LoVo (cell line): Measurements from ENCODE around the gene SPG21.

Source experiments
- DNase-seq: peaks from one replicate; pipeline ENCODE4 v3.0.0-alpha.2; 2016; ENCODE audit warnings: low spot score

The SPG21 gene

GRCh38 chr15:64991536-64992135 is 1.9 kb upstream of the SPG21 start:
- DNase-seq: no peak

DNA sequence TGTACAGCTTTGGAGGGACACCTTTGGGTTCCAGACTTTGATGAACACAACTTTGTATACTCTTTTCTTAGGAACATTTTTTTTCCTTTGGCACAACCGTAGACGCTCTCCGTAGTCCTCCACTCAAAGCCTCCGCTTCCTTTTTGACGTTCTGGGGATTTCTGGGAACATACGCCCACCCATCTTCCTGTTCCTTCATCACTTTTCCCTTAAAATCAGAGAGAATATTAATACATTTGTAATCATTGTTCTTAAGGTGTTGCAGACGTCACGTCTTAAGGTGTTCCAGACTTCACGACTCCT is 405 bp upstream of the SPG21 start:
- DNase-seq: no peak

DNA sequence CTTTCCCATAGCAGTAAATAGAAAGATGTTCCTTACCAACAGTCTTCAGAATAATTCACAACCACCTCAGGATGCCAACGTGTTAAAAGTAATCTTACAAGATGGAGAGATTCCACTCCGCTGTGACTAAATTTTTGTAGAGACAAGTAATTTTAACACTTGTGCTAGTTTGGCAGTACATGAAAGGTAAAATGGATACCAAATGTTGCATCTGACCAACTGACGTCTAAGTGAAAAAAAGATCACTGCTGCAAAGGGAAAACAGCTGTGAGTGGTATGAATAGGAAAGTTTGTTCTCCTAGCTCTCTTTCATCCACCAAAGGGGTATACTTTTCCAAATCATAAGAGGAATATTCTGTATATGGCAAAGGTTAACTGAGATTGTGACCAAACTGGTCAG is 2.6 kb downstream of the SPG21 start:
- DNase-seq: no peak

GRCh38 chr15:64985366-64986033 is 4.2 kb downstream of the SPG21 start:
- no peak for DNase-seq

GRCh38 chr15:64982472-64982871 is 7.2 kb downstream of the SPG21 start:
- no peak for DNase-seq

DNA sequence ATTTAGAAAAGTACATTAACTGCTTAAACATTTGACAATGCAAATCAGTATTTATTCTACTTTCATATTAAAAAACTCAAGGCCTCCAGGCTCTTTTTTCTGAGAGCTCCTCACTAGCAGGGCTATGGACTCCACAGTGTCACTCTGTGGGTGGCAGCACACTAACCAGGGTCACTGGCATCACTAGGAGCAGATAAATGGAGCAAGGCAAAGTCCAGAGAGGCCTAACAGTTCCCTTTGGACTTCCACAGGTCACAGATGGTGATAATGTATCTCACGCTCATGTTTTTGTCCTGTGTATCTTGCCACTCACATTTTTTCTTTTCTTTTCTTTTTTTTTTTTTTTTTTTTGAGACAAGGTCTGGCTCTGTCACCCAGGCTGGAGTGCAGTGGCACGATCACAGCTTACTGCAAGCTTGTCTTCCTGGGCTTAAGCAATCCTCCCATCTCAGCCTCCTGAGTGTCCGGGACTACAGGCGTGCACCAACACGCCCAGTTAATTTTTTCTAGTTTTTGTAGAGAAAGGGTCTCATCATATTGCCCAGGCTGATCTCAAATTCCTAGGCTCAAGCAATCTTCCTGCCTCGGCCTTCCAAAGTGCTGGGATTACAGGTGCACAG is 7.8 kb downstream of the SPG21 start:
- no peak for DNase-seq

GRCh38 chr15:64979252-64979710 is 10.4 kb downstream of the SPG21 start:
- DNase-seq: no peak

DNA sequence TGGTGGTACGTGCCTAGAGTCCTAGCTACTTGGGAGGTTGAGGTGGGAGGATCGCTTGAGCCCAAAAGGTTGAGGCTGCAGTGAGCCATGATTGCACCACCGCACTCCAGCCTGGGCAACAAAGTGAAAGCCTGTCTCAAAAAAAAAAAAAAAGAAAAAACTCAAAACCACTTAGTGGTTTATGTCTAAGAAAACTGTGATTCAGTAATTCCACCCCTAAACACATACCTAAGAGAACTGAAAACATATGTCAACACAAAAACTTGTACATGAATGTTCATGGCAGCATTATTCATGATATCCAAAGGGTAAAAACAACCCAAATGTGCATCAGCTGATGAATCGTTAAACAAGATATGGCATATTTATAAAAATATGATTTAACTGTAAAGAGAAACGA is 14.3 kb downstream of the SPG21 start:
- DNase-seq: no peak

DNA sequence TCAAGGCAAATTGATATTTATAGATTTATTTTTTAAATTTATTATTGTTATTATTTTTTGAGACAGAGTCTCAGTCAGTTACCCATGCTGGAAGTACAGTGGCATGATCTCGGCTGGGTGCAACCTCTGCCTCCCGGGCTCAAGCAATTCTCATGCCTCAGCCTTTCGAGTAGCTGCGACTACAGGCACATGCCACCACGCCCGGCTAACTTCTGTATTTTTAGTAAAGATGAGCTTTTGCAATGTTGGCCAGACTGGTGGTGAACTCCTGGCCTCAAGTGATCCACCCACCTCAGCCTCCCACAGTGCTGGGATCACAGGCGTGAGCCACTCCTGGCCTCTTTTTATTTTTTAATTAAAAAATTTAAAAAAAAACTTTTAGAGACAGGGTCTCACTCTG is 19.0 kb downstream of the SPG21 start:
- DNase-seq: no peak

DNA sequence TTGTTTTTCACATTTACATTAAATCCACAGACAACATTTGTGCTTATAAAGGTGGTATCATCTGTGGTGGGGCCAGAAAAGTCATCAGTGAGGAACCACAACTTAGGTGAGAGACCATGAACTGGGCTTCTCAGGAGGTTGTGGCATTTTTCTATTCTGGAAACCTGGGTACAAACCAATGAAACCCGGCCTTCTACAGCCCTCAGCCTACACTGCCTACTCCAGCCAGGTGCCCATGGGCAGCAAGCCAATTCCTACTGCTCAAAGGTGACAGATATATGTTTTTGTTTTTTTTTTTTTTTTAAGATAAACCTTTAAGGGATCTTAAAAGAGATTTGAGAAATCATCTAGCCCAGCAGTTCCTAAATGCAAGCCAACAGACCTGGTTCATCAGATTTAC is 20.3 kb downstream of the SPG21 start:
- no peak for DNase-seq

DNA sequence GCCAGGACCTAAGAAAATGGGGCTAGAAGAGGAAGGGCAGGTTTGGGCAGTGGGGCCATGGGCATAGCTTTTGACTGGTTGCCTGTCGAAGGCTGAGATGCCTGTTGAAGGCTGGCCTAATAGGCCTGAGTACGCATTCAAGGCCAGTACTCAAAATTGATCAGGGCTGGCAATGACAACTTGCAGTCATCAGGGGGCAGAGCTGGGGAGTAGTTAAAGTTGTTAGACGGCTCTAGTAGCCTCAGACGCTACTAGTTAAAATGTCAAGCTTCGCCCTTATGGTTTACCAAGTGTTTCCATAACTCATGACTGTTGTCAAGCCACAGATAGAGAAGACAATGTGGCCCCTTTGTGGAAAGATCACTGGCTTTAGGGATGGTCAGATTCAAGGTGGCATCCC is 28.7 kb downstream of the SPG21 start:
- DNase-seq: no peak

GRCh38 chr15:64960153-64960552 is 29.6 kb downstream of the SPG21 start:
- no peak for DNase-seq

DNA sequence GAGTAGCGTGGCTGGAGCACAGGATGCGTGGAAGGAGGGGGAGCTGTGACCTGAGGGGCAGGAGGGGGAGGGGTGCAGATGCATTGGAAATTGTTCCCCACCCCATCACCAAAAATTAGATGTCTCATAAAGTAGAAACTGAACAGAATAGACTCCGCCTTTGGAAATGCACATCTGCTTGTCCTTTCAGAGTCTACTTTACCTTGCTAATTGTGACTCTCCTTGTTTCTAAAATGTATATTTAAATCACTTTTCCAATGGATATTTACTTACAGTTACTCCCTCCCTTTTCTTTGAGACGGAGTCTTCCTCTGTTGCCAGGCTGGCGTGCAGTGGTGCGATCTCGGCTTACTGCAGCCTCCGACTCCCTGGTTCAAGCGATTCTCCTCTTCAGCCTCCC is 30.6 kb downstream of the SPG21 start:
- DNase-seq: no peak

- DNase-seq: no peak
These were observed 35.3 kb downstream of the SPG21 start for GRCh38 chr15:64954395-64954794.

- DNase-seq: no peak
These were observed 37.8 kb downstream of the SPG21 start for GRCh38 chr15:64951777-64952418.

DNA sequence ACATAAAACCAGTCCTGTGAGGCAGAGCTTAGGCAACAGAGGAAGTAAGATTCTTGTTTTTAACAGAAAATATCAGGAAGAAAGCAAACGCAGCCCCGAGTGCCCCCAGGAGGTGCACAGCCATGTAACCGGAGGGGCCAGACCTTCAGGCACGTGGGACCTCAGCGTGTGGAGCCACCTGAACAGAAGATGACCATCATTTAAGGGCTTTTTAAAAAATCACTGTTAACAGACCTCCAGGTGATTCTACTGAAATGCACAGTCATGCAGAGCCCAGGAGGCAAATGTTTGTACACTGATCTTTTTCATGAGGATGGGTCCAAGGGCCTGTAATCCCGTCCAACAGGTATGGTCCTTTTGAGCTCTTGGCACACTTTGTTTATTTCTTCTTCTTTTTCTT is 38.8 kb downstream of the SPG21 start:
- no peak for DNase-seq

GRCh38 chr15:64949383-64950186 is 40.1 kb downstream of the SPG21 start:
- DNase-seq: no peak

DNA sequence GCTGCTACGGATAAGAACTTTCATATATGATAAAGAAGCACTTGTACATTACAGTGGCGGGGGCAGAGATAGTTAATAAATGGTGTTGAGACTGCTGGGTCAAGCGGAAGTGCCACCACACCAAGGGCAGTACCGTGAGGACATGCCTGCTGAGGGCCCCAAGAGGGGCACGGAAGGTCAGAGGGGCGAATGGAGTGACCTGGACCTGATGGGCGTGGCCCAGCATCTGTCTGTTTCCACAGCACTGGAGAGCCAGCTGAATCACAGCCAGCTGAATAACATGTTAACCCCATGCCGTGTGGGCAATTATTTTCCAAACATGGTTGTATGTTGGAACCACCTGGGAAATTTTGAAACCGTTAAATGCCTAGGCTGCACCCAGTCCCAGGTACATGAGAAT is 40.8 kb downstream of the SPG21 start:
- no peak for DNase-seq

DNA sequence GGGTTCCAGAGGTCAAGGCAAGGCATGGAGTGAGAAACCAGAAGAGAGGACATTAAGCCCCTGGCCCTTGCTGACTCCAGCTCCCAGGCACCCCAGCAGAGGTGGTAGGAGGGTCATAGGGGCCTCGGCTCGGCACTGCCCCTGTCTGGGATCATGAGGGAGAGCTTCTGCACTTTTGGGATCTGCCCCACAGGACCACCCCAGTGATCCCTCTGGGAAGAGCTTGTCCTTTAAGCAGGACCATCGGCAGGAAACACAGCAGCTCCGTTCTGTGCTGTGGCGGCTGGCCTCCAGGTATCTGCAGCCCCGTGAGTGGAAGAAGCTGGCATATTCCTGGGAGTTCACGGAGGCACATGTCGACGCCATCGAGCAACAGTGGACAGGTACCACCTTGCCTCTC is 42.5 kb downstream of the SPG21 start:
- DNase-seq: no peak

DNA sequence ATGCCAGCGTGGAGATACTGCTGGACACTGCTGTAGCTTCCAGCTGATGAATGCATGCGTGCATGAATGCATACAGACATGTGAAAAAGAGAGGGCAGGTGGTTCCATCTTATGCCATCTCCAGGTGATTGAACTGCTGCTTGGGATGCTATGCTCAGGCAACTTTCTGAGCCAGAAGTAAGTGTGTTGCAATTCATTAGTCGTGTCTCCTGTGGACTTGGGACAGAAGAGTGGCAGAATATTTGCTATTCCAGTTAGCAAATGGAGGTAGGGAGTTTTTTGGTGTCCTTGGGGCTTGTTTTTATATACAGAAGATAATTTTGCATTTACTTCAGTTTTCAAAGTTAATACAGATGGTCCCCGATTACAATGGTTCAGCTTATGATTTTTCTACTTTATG is 44.8 kb downstream of the SPG21 start:
- no peak for DNase-seq

DNA sequence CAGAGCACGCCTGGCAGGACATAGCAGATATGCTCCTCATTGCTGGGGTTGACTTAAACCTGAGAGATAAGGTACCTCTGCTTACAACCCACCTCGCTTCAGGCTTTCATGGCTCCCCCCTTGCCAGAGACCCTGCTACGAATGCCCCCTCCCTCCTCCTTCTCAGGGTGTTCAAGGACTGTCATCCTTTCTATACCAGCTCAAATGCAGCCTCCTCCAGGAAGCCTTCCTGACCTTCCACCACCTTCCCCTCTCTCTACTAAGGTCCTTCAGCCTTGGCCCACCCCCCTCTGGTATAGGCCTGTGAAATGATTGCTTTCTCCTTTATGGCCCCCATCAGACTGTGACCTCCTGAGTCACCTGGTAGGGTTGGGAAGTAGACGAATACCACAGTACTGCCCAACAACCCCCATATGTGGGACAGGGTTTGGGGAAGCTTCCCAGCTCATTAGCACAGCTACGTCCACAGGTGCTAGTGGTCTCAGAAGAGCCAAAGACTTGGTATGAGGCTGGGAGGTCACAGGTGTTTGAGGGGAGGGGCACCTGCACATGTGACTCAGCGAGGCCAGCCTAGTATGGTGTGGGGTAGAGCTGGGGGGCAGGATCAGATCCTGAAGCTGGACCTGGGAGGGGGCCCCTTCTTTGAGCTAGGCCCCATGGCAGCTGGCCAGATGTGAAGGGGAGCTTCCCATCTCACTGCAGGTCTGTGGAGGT is 46.0 kb downstream of the SPG21 start:
- no peak for DNase-seq

- DNase-seq: no peak
These were observed 47.4 kb downstream of the SPG21 start for GRCh38 chr15:64942356-64942755.
